HL-60 (cell line): Measurements from ENCODE around the gene COG8.
A peak's percentile ranks its signal among the peaks of the same experiment; 100 is the strongest.

ENCODE experiments used
- DNase-seq, 2 experiments: peaks; one replicate each; pipeline ENCODE4 v3.0.0-alpha.2; 2010 to 2020; ENCODE audit warnings: low read depth in 1 of 2, low spot score in 1 of 2
- H3K27ac ChIP-seq: fragments of 250-450 bp; sonication (Bioruptor Pico); replicated peaks from 2 replicates; pipeline ENCODE4 v1.5.1; 2020; ENCODE audit warnings: mild to moderate bottlenecking, moderate library complexity
- H3K27me3 ChIP-seq: fragments of 250-450 bp; sonication (Bioruptor Pico); 2 replicates; pipeline ENCODE4 v1.5.1; 2021; ENCODE audit warnings: mild to moderate bottlenecking, moderate library complexity; ENCODE audit not compliant: insufficient read depth, poor library complexity, severe bottlenecking
- H3K4me3 ChIP-seq: replicated peaks from 2 replicates; pipeline ENCODE4 v1.5.1; 2011; ENCODE audit warnings: mild to moderate bottlenecking, control low read depth, low read length; ENCODE audit not compliant: insufficient read depth
- CTCF ChIP-seq: IDR thresholded peaks from one replicate; pipeline ENCODE4 v1.5.1; 2011; ENCODE audit warnings: low read length, control low read depth, inconsistent platforms; ENCODE audit not compliant: insufficient read depth
- GABPA ChIP-seq: IDR thresholded peaks from 2 replicates; pipeline ENCODE4 v1.6.1; 2012; ENCODE audit warnings: low read depth
- POLR2AphosphoS5 ChIP-seq: IDR thresholded peaks from 2 replicates; pipeline ENCODE4 v1.6.1; 2012; ENCODE audit warnings: low read depth
- REST ChIP-seq: IDR thresholded peaks from 2 replicates; pipeline ENCODE4 v1.6.1; 2012; ENCODE audit warnings: low read depth; ENCODE audit not compliant: insufficient replicate concordance
- SPI1 ChIP-seq: IDR thresholded peaks from 2 replicates; pipeline ENCODE4 v1.6.1; 2012; ENCODE audit warnings: low read depth, mild to moderate bottlenecking, borderline replicate concordance

COG8 gene

GRCh38 chr16:69322343-69322742 lies 17.0 kb downstream of the COG8 start:
- TF ChIP-seq POLR2AphosphoS5 (no peak), CTCF (no peak), GABPA (no peak), SPI1 (no peak), REST (no peak)
- DNase-seq: no peak
- Histone ChIP-seq H3K27me3 (no peaks in the 10 kb centered on the region), H3K27ac (no peak overlapping the region), H3K4me3 (no peak overlapping the region)

GRCh38 chr16:69321080-69321479 lies 18.3 kb downstream of the COG8 start:
- Histone ChIP-seq H3K27me3 (no peaks in the 10 kb centered on the region), H3K4me3 (no peak overlapping the region), H3K27ac (no peak overlapping the region)
- no peak for TF ChIP-seq GABPA
- TF ChIP-seq REST: no peak
- TF ChIP-seq POLR2AphosphoS5: no peak
- DNase-seq: no peak

GRCh38 chr16:69320740-69321073 lies 18.7 kb downstream of the COG8 start:
- Histone ChIP-seq H3K4me3 (no peak overlapping the region), H3K27me3 (no peaks in the 10 kb centered on the region), H3K27ac (no peak overlapping the region)
- no peak for DNase-seq
- peak; percentile 12; the same call in 1 of the 2 replicates for TF ChIP-seq POLR2AphosphoS5
- no peak for TF ChIP-seq GABPA
- TF ChIP-seq CTCF: no peak
- no peak for TF ChIP-seq SPI1

- DNase-seq: no peak
- no peak overlapping the region for H3K27ac ChIP-seq
- TF ChIP-seq SPI1: no peak
- TF ChIP-seq CTCF: no peak
- no peak for TF ChIP-seq GABPA
- no peak for TF ChIP-seq REST
- TF ChIP-seq POLR2AphosphoS5: no peak
- H3K4me3 ChIP-seq: no peak overlapping the region
- no peaks in the 10 kb centered on the region for H3K27me3 ChIP-seq
These were observed 19.3 kb downstream of the COG8 start for GRCh38 chr16:69319826-69320739.
